Ecto neural progenitor cell (in vitro differentiated cells): ENCODE data around the gene URI1.
"Not testable (repeated sequence)": the region's sequence is repeated elsewhere in the genome, so short reads cannot be mapped to it uniquely, and the experiment has no call there.

Experiments
- DNase-seq: peaks from one replicate; pipeline ENCODE4 v3.0.0-alpha.2; 2018; ENCODE audit warnings: low spot score

The URI1 gene

GRCh38 chr19:29942404-29943261, 594 bp downstream of the URI1 start:
- DNase-seq: peak; percentile 79

GRCh38 chr19:29943615-29944014, 1.6 kb downstream of the URI1 start:
- no peak for DNase-seq

- no peak for DNase-seq
Observed at GRCh38 chr19:29944390-29945012, 2.5 kb downstream of the URI1 start.

GRCh38 chr19:29945017-29945416, 3.0 kb downstream of the URI1 start:
- no peak for DNase-seq

GRCh38 chr19:29945433-29945832, 3.4 kb downstream of the URI1 start:
- no peak for DNase-seq

GRCh38 chr19:29946645-29947044, 4.6 kb downstream of the URI1 start:
- DNase-seq: no peak

GRCh38 chr19:29947871-29948270, 5.8 kb downstream of the URI1 start:
- DNase-seq: no peak

GRCh38 chr19:29948759-29949470, 6.9 kb downstream of the URI1 start:
- DNase-seq: not testable (repeated sequence)

GRCh38 chr19:29952177-29952576, 10.1 kb downstream of the URI1 start:
- DNase-seq: no peak

GRCh38 chr19:29952646-29953045, 10.6 kb downstream of the URI1 start:
- DNase-seq: no peak

- no peak for DNase-seq
Observed at GRCh38 chr19:29953352-29954247, 11.6 kb downstream of the URI1 start.

GRCh38 chr19:29956855-29957254, 14.8 kb downstream of the URI1 start:
- no peak for DNase-seq

GRCh38 chr19:29961311-29961710, 19.3 kb downstream of the URI1 start:
- DNase-seq: no peak

- no peak for DNase-seq
Observed at GRCh38 chr19:29962793-29963192, 20.8 kb downstream of the URI1 start.

GRCh38 chr19:29963576-29963975, 21.5 kb downstream of the URI1 start:
- no peak for DNase-seq

- DNase-seq: no peak
Observed at GRCh38 chr19:29964171-29964570, 22.1 kb downstream of the URI1 start.

GRCh38 chr19:29965492-29965891, 23.5 kb downstream of the URI1 start:
- DNase-seq: no peak

GRCh38 chr19:29966142-29966541, 24.1 kb downstream of the URI1 start:
- not testable (repeated sequence) for DNase-seq

GRCh38 chr19:29966588-29967249, 24.7 kb downstream of the URI1 start:
- DNase-seq: no peak

GRCh38 chr19:29967623-29968022, 25.6 kb downstream of the URI1 start:
- DNase-seq: no peak

- DNase-seq: no peak
Observed at GRCh38 chr19:29969891-29970290, 27.9 kb downstream of the URI1 start.
